Activated CD4-positive, alpha-beta T cell treated with anti-CD3 and anti-CD28 coated beads, Interleukin-2, Interleukin-6, amounts not matched to agents 100 ng/mL and 50 ng/mL, durations not matched to agents 16 hours and 8 hours (primary cell): Measurements from ENCODE around the gene NHEJ1.

Source experiments
- DNase-seq: peaks from one replicate; pipeline ENCODE4 v3.0.0-alpha.2; 2020

The NHEJ1 gene

GRCh38 chr2:219165058-219165911 is 4.7 kb upstream of the NHEJ1 start:
- DNase-seq, result no peak

GRCh38 chr2:219163156-219163555 is 2.5 kb upstream of the NHEJ1 start:
- no peak for DNase-seq

- DNase-seq, result no peak
These were observed 482 bp upstream of the NHEJ1 start for GRCh38 chr2:219161097-219161496.

- no peak for DNase-seq
These were observed 837 bp downstream of the NHEJ1 start for GRCh38 chr2:219159771-219160185.

- DNase-seq, result no peak
These were observed 2.0 kb downstream of the NHEJ1 start for GRCh38 chr2:219158586-219158985.

- no peak for DNase-seq
These were observed 2.6 kb downstream of the NHEJ1 start for GRCh38 chr2:219158025-219158424.

GRCh38 chr2:219157396-219157795 is 3.2 kb downstream of the NHEJ1 start:
- no peak for DNase-seq

GRCh38 chr2:219155054-219155644 is 5.5 kb downstream of the NHEJ1 start:
- peak; percentile 71 for DNase-seq

GRCh38 chr2:219149667-219150066 is 10.9 kb downstream of the NHEJ1 start:
- no peak for DNase-seq

- no peak for DNase-seq
These were observed 18.3 kb downstream of the NHEJ1 start for GRCh38 chr2:219142329-219142728.

GRCh38 chr2:219140722-219141121 is 19.9 kb downstream of the NHEJ1 start:
- DNase-seq, result no peak

GRCh38 chr2:219133976-219134375 is 26.6 kb downstream of the NHEJ1 start:
- no peak for DNase-seq

GRCh38 chr2:219131744-219132143 is 28.9 kb downstream of the NHEJ1 start:
- no peak for DNase-seq

- DNase-seq, result no peak
These were observed 29.3 kb downstream of the NHEJ1 start for GRCh38 chr2:219131327-219131726.

GRCh38 chr2:219129589-219129988 is 31.0 kb downstream of the NHEJ1 start:
- DNase-seq, result no peak

GRCh38 chr2:219128396-219128795 is 32.2 kb downstream of the NHEJ1 start:
- no peak for DNase-seq

- no peak for DNase-seq
These were observed 33.5 kb downstream of the NHEJ1 start for GRCh38 chr2:219127037-219127635.

- DNase-seq, result no peak
These were observed 34.1 kb downstream of the NHEJ1 start for GRCh38 chr2:219126555-219126954.

- DNase-seq, result no peak
These were observed 34.7 kb downstream of the NHEJ1 start for GRCh38 chr2:219125886-219126270.

GRCh38 chr2:219125225-219125885 is 35.3 kb downstream of the NHEJ1 start:
- DNase-seq, result peak; percentile 3

GRCh38 chr2:219124381-219125110 is 36.1 kb downstream of the NHEJ1 start:
- peak; percentile 4 for DNase-seq

- DNase-seq, result no peak
These were observed 37.1 kb downstream of the NHEJ1 start for GRCh38 chr2:219123356-219124135.
